GM13977 (cell line): ENCODE measurements around the gene WLS.

ENCODE experiments used
- DNase-seq: peaks from one replicate; pipeline ENCODE4 v3.0.0; 2012; ENCODE audit warnings: low spot score
- CTCF ChIP-seq: IDR thresholded peaks from 2 replicates; pipeline ENCODE4 v1.5.1; 2012; ENCODE audit warnings: mild to moderate bottlenecking, control low read depth; ENCODE audit not compliant: insufficient read depth; ENCODE audit errors: extremely low read depth, missing control alignments
- in situ Hi-C: fragments of 300-500 bp; cut with MboI; formaldehyde crosslinking; loops from one replicate; pipeline ENCODE4 v1.12.0; 2022; ENCODE audit warnings: low sequenced_read_pairs, low pct_unique_long_range_greater_than_20kb, mixed read lengths, inconsistent platforms; ENCODE audit not compliant: unreplicated experiment

The WLS gene

GRCh38 chr1:68120136-68120791, 112.1 kb downstream of the WLS start:
- in situ Hi-C loops, result loop anchor here (25.0 kb wide), 2 partner anchors 217 to 1617 kb away; no protein-coding TSS in a partner anchor
- peak; percentile 85 for TF ChIP-seq CTCF
- peak; percentile 51 for DNase-seq

- in situ Hi-C loops, result loop anchor here (25.0 kb wide), 2 partner anchors 218 to 1618 kb away; no protein-coding TSS in a partner anchor
- no peak for DNase-seq
- no peak for TF ChIP-seq CTCF
These were observed 112.9 kb downstream of the WLS start for GRCh38 chr1:68119445-68119844.

- in situ Hi-C loops, result loop anchor here (25.0 kb wide), 2 partner anchors 220 to 1620 kb away; no protein-coding TSS in a partner anchor
- no peak for DNase-seq
- TF ChIP-seq CTCF, result no peak
These were observed 114.9 kb downstream of the WLS start for GRCh38 chr1:68117416-68117815.

- in situ Hi-C loops, result loop anchor here (25.0 kb wide), 2 partner anchors 221 to 1621 kb away; no protein-coding TSS in a partner anchor
- peak; percentile 84 for TF ChIP-seq CTCF
- DNase-seq, result peak; percentile 28
These were observed 115.6 kb downstream of the WLS start for GRCh38 chr1:68116643-68117235.

GRCh38 chr1:68115308-68115707, 117.0 kb downstream of the WLS start:
- in situ Hi-C loops, result loop anchor here (25.0 kb wide), 2 partner anchors 222 to 1622 kb away; no protein-coding TSS in a partner anchor
- TF ChIP-seq CTCF, result no peak
- no peak for DNase-seq

GRCh38 chr1:68113966-68114365, 118.4 kb downstream of the WLS start:
- TF ChIP-seq CTCF, result no peak
- DNase-seq, result no peak
- in situ Hi-C loops, result loop anchor here (25.0 kb wide), 2 partner anchors 223 to 1623 kb away; no protein-coding TSS in a partner anchor
